Spleen (tissue), 11 donors: ENCODE results near the gene GJB6. TPM values are rescaled to one million over a fixed set of nuclear protein-coding genes. Genes with fewer than 3 reads are reported as not detected.

Experiments used
- DNase-seq: peaks from one replicate; pipeline ENCODE4 v3.0.0-alpha.2; 2020
- H3K27ac ChIP-seq, 8 donors: fragments of 200-600 bp; sonication (generic) in 7 of 8; 1 replicate in 4 of 8; 2 replicates in 4 of 8; pipeline versions ENCODE4 v1.5.0 to v1.8.0; 2016 to 2021; ENCODE audit warnings: inconsistent platforms in 4 of 8, mild to moderate bottlenecking in 4 of 8, moderate library complexity in 1 of 8
- H3K27me3 ChIP-seq, 7 donors: fragments of 200-600 bp; sonication (generic) in 6 of 7; replicated peaks in 1 of 7; 1 replicate in 4 of 7; 2 replicates in 3 of 7; pipeline versions ENCODE4 v1.5.0 to v1.8.0; 2016 to 2021; ENCODE audit warnings: inconsistent platforms in 3 of 7, mild to moderate bottlenecking in 1 of 7
- H3K36me3 ChIP-seq, 6 donors: fragments of 200-600 bp; sonication (generic) in 5 of 6; 1 replicate in 4 of 6; 2 replicates in 2 of 6; pipeline versions ENCODE4 v1.5.0 to v1.8.0; 2016 to 2021; ENCODE audit warnings: inconsistent platforms in 2 of 6
- H3K4me1 ChIP-seq, 6 donors: fragments of 200-600 bp; sonication (generic) in 5 of 6; 1 replicate in 3 of 6; 2 replicates in 3 of 6; pipeline versions ENCODE4 v1.5.0 to v1.8.0; 2016 to 2021; ENCODE audit warnings: inconsistent platforms in 3 of 6
- H3K4me3 ChIP-seq, 8 donors: fragments of 200-600 bp; sonication (generic) in 7 of 8; 1 replicate in 4 of 8; 2 replicates in 4 of 8; pipeline versions ENCODE4 v1.5.0 to v1.8.0; 2016 to 2021; ENCODE audit warnings: inconsistent platforms in 4 of 8, mild to moderate bottlenecking in 4 of 8, moderate library complexity in 2 of 8
- H3K9me3 ChIP-seq, 8 donors: fragments of 200-600 bp; sonication (generic) in 7 of 8; 1 replicate in 4 of 8; 2 replicates in 4 of 8; pipeline versions ENCODE4 v1.5.0 to v1.8.0; 2016 to 2021; ENCODE audit warnings: inconsistent platforms in 4 of 8
- POLR2A ChIP-seq, 3 donors: fragments of 450-650 bp; IDR thresholded peaks; one replicate each; pipeline ENCODE4 v1.5.1; 2017; ENCODE audit warnings: antibody characterized with exemption in 3 of 3, mild to moderate bottlenecking in 1 of 3
- POLR2AphosphoS5 ChIP-seq, 3 donors: sonication (generic); formaldehyde crosslinking; IDR thresholded peaks; one replicate each; pipeline ENCODE4 v1.5.1; 2017; ENCODE audit warnings: antibody characterized with exemption in 3 of 3
- WGBS, 5 donors: extraction: QIAGEN DNeasy Blood & Tissue Kit in 3 of 5; methylation state at CpG; one replicate each; pipeline versions ENCODE4 v1.1.5 to v1.1.7; 2013 to 2018; 5-methylcytosine and 5-hydroxymethylcytosine counted together
- intact Hi-C: fragments of 100-400 bp; cut with DNase I; formaldehyde crosslinking; loops from one replicate; pipeline ENCODE4 v1.15.0; 2023; ENCODE audit warnings: low total_unique reads
- polyA plus RNA-seq, 3 donors: library from polyadenylated mRNA; stranded (reverse); fragments of 200-250 nt; gene quantifications; one replicate each; pipeline ENCODE4 v1.2.1, GENCODE V29; 2013
- total RNA-seq, 7 donors: library from RNA; depleted of rRNA in 3 of 7; stranded (reverse); fragments of >200 nt in 3 of 7; fragmentation: NEBNext Ultra II Directional in 4 of 7; extraction: Animal tissue kit (Norgen Biotek cat#: 25700) in 4 of 7; gene quantifications; one replicate each; pipeline versions ENCODE4 v1.1.0 to v1.2.1, GENCODE V29; 2016 to 2021
- TF ChIP-seq, protein P1 (sequence below), 11 experiments: fragments of 200-600 bp in 7 of 11; fragments of 450-650 bp in 4 of 11; sonication (generic) in 4 of 11; IDR thresholded peaks in 8 of 11; conservative IDR thresholded peaks in 3 of 11; 1 replicate in 7 of 11; 2 replicates in 4 of 11; pipeline versions ENCODE4 v1.4.0 to v1.8.0; 2016 to 2021; ENCODE audit warnings: antibody characterized with exemption in 11 of 11, inconsistent platforms in 4 of 11, mild to moderate bottlenecking in 1 of 11
- donor health status: healthy with polysubstance abuse.
- donor health status: DM: no; HTN: no; CAD: no; lungs with moderate emphysema.
- donor health status: DM: no; HTN: no; CAD: no.
- donor health status: Bipolar disorder and iron deficiency.
- donor health status: healthy.
- donor health status: DM: no; HTN: no; CAD: no.
- donor health status: DM: yes; HTN: yes; CAD: no.

GJB6 gene
- total and polyA plus RNA-seq, 10 donors, result 0.17 to 2.5 (median 0.30) TPM; not detected in 3

DNA sequence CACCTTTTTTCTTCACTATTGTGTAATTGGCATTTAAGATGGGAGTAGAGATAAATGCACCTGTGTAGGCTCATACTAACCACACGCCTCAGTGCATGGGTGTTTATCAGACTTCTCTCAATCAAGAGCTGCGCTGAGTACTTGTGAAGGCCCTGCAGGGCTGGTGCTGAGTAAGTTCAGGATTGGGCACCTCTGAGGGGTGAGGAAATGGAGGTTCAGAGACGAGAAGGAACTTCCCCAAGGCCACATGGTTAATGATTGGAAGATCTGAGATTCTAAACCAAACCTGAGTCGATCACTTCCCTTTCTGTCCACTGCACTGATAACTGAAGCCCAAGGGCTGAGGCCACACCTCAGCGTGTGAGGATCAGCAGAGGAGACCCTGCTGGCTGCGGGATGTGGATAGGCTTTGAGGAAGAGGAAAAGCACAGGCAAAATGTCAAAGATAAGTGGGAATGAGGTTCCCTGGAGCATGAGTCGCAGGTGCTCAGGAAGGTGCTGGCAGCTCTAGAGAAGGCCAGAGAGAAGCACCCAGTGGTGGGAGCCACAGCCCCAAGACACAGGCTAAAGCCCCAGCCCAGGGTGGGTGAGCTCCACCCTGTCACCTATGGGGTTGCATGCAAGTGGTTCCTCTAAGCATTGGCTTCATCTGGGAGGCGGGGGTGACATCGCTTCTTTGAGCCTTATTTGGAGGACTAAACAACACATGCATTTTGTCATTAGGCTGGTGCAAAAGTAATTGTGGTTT, 32.3 kb upstream of the GJB6 start:
- H3K27ac ChIP-seq, result no peak overlapping the region
- H3K4me3 ChIP-seq, result no peak overlapping the region
- peaks cover 0 to 16% (median 0%) of the 10 kb centered on the region in 7 donors for H3K27me3 ChIP-seq
- H3K9me3 ChIP-seq, result no peaks in the 10 kb centered on the region
- no peaks in the 10 kb centered on the region for H3K4me1 ChIP-seq
- DNase-seq, result no peak
- TF ChIP-seq, protein P1, sequence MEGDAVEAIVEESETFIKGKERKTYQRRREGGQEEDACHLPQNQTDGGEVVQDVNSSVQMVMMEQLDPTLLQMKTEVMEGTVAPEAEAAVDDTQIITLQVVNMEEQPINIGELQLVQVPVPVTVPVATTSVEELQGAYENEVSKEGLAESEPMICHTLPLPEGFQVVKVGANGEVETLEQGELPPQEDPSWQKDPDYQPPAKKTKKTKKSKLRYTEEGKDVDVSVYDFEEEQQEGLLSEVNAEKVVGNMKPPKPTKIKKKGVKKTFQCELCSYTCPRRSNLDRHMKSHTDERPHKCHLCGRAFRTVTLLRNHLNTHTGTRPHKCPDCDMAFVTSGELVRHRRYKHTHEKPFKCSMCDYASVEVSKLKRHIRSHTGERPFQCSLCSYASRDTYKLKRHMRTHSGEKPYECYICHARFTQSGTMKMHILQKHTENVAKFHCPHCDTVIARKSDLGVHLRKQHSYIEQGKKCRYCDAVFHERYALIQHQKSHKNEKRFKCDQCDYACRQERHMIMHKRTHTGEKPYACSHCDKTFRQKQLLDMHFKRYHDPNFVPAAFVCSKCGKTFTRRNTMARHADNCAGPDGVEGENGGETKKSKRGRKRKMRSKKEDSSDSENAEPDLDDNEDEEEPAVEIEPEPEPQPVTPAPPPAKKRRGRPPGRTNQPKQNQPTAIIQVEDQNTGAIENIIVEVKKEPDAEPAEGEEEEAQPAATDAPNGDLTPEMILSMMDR (IDR thresholded peaks at IDR 0.05 in 8 of 11, conservative IDR thresholded peaks at IDR 0.05 in 3 of 11), result no peak
- WGBS, 5 donors, result 71 to 76% (median 74%) methylated on average over 9 of the region's 9 CpGs
- no peaks in the 10 kb centered on the region for H3K36me3 ChIP-seq
- intact Hi-C loops, result no loop called here

DNA sequence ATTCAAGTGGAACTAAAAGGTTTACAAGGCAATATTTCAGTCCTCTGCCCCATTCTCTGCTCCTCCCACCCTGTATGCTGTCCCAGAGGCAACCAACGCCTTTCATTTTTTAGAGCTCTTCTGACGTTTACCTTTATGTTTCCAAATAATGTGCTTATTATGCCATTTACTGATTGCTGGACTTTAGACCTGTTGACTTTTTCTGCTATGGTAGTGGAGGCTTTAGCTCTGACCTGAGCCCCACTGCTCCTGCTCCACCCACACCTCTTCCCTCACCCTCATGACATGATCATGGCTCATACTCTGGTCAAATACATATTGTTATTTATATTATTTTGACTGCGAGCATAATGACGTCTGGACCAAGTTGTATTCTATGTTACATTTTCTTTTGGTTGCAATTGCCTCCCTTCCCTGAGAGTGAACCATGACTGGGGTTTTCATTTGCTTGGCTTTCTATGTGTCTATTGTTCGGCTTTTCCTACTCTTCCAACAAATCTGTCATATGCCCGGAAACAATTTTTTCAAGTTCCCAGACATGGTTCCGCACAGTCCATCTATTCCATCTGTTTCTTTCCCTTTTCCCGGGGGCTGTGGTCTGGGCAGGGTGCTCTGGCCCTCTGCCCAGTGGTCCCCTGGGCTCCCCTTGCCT, 31.4 kb upstream of the GJB6 start:
- DNase-seq, result no peak
- Histone ChIP-seq H3K4me1 (no peaks in the 10 kb centered on the region), H3K4me3 (no peak overlapping the region), H3K27ac (no peak overlapping the region), H3K9me3 (no peaks in the 10 kb centered on the region), H3K27me3 (peaks cover 0 to 16% (median 0%) of the 10 kb centered on the region in 7 donors), H3K36me3 (no peaks in the 10 kb centered on the region)
- intact Hi-C loops, result no loop called here
- TF ChIP-seq, protein P1 (IDR thresholded peaks at IDR 0.05 in 8 of 11, conservative IDR thresholded peaks at IDR 0.05 in 3 of 11), result no peak
- TF ChIP-seq POLR2AphosphoS5 (IDR thresholded peaks at IDR 0.05) (no peak), POLR2A (IDR thresholded peaks at IDR 0.05) (no peak)
- 88 to 95% (median 89%) methylated on average over 8 of the region's 8 CpGs for WGBS, 5 donors

DNA sequence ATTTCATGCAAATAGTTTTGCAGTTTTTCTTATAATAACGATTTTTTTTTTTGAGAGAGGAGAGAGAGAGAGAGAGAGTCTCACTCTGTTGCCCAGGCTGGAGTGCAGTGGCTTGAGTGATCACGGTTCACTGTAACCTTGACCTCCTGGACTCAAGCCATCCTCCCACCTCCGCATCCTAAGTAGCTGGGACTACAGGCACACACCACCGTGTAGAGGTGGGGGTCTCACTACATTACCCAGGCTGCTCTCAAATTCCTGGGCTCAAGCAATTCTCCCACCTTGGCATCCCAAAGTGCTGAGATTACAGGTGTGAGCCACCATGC, 26.8 kb upstream of the GJB6 start:
- 53 to 79% (median 72%) methylated on average over 4 of the region's 4 CpGs for WGBS, 5 donors
- Histone ChIP-seq H3K4me1 (no peaks in the 10 kb centered on the region), H3K4me3 (no peak overlapping the region), H3K9me3 (no peaks in the 10 kb centered on the region), H3K27me3 (peaks cover 0 to 2% (median 0%) of the 10 kb centered on the region in 7 donors), H3K27ac (no peak overlapping the region), H3K36me3 (no peaks in the 10 kb centered on the region)
- DNase-seq, result no peak
- TF ChIP-seq, protein P1 (IDR thresholded peaks at IDR 0.05 in 8 of 11, conservative IDR thresholded peaks at IDR 0.05 in 3 of 11), result no peak
- TF ChIP-seq POLR2AphosphoS5 (IDR thresholded peaks at IDR 0.05), result no peak
- TF ChIP-seq POLR2A (IDR thresholded peaks at IDR 0.05), result no peak
- intact Hi-C loops, result no loop called here

DNA sequence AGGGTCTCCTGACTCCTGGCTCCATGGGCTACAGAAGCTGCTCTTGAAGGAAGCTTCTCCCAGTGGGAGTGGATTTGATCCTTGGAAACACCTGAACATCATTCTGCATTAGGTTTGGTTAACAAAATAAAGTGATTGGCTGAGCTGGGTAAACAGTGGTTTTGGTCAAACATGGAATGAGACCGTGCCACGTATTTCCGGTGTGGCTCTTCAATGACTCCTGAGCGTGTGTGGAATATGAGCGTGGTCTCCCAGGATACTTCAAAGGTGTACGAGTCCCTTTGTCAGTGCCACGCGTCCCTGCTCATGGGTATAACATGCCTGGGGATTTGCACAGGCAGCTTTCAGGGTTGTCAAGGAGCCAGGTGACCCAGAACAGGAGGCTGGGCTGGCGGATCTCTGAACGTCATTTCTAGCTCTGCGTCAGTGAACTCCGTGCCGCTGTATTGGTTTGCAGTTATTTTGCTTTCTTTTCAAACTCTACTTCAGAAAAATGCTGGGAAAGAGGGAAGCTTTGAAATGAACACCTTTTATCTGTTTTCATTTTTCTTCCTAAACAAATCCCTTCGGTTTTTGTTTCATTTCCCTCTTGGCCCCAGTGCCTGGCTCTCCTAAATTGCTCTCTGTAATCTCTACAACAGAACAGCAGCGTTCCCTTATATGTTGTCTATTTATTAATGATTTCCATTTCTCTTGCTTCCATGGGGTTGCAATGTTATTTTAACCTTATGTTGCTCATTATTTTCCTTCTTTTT, 26.3 kb upstream of the GJB6 start:
- TF ChIP-seq POLR2A (IDR thresholded peaks at IDR 0.05), result no peak
- TF ChIP-seq, protein P1 (IDR thresholded peaks at IDR 0.05 in 8 of 11, conservative IDR thresholded peaks at IDR 0.05 in 3 of 11), result no peak
- TF ChIP-seq POLR2AphosphoS5 (IDR thresholded peaks at IDR 0.05), result no peak
- Histone ChIP-seq H3K27ac (no peak overlapping the region), H3K27me3 (peaks cover 0 to 2% (median 0%) of the 10 kb centered on the region in 7 donors), H3K9me3 (no peaks in the 10 kb centered on the region), H3K4me3 (no peak overlapping the region), H3K4me1 (no peaks in the 10 kb centered on the region), H3K36me3 (no peaks in the 10 kb centered on the region)
- 87 to 90% (median 89%) methylated on average over 15 of the region's 15 CpGs for WGBS, 5 donors
- intact Hi-C loops, result no loop called here
- DNase-seq, result no peak
